NCI-H2227 treated with DMSO at 0.1 percent for 48 hours (cell line): ENCODE data around the gene OAT.

Experiments used
- DNase-seq: peaks from one replicate; lab custom pipeline; 2025; lab: John Stamatoyannopoulos, UW

The OAT gene

GRCh38 chr10:124402273-124402672, 16.4 kb downstream of the OAT start:
- no peak for DNase-seq

GRCh38 chr10:124401633-124402032, 17.1 kb downstream of the OAT start:
- DNase-seq, result no peak

GRCh38 chr10:124394583-124394982, 24.1 kb downstream of the OAT start:
- DNase-seq, result no peak

GRCh38 chr10:124392626-124393342, 25.9 kb downstream of the OAT start:
- no peak for DNase-seq

GRCh38 chr10:124390471-124391187, 28.1 kb downstream of the OAT start:
- no peak for DNase-seq

GRCh38 chr10:124389613-124390361, 28.9 kb downstream of the OAT start:
- no peak for DNase-seq

GRCh38 chr10:124388823-124389612, 29.7 kb downstream of the OAT start:
- peak; percentile 67 for DNase-seq

- no peak for DNase-seq
Observed at GRCh38 chr10:124388476-124388822, 30.3 kb downstream of the OAT start.

- DNase-seq, result no peak
Observed at GRCh38 chr10:124387078-124387874, 31.4 kb downstream of the OAT start.

GRCh38 chr10:124386186-124387077, 32.3 kb downstream of the OAT start:
- DNase-seq, result no peak

- DNase-seq, result no peak
Observed at GRCh38 chr10:124385627-124386185, 33.0 kb downstream of the OAT start.

GRCh38 chr10:124384591-124385190, 34.0 kb downstream of the OAT start:
- no peak for DNase-seq

- no peak for DNase-seq
Observed at GRCh38 chr10:124384172-124384571, 34.6 kb downstream of the OAT start.

- no peak for DNase-seq
Observed at GRCh38 chr10:124383496-124383895, 35.2 kb downstream of the OAT start.

- DNase-seq, result no peak
Observed at GRCh38 chr10:124381011-124381611, 37.6 kb downstream of the OAT start.

GRCh38 chr10:124380256-124380995, 38.3 kb downstream of the OAT start:
- no peak for DNase-seq

- DNase-seq, result no peak
Observed at GRCh38 chr10:124379609-124380193, 39.0 kb downstream of the OAT start.

- DNase-seq, result no peak
Observed at GRCh38 chr10:124378881-124379471, 39.7 kb downstream of the OAT start.
